ENCODE measurements around the gene MAD1L1. TPM values are rescaled to one million over a fixed set of nuclear protein-coding genes. Genes with fewer than 3 reads are reported as not detected.

Gene MAD1L1
- total RNA-seq, 1 donor from 2014 or later, result 17.9 TPM

- intact Hi-C loops (cut with DNase I), result no loop called here
- ATAC-seq (ENCODE audit: poor library complexity) (no peak), DNase-seq (peak; percentile 48)
These were observed 334.0 kb downstream of the MAD1L1 start for GRCh38 chr7:1898628-1899185.

- no peak for ATAC-seq (ENCODE audit: poor library complexity)
- peak; percentile 35 for DNase-seq
- intact Hi-C loops (cut with DNase I), result no loop called here
These were observed 334.7 kb downstream of the MAD1L1 start for GRCh38 chr7:1897861-1898627.

GRCh38 chr7:1897076-1897860 is 335.5 kb downstream of the MAD1L1 start:
- DNase-seq (no peak), ATAC-seq (ENCODE audit: poor library complexity) (no peak)
- intact Hi-C loops (cut with DNase I), result no loop called here

- peak; percentile 89 for DNase-seq
These were observed 336.9 kb downstream of the MAD1L1 start for GRCh38 chr7:1895664-1896515.

GRCh38 chr7:1894906-1895663 is 337.7 kb downstream of the MAD1L1 start:
- DNase-seq, result no peak
- intact Hi-C loops (cut with DNase I), result no loop called here
- no peak for ATAC-seq (ENCODE audit: poor library complexity)

More at GRCh38 chr7:1895664-1896515, 336.9 kb downstream of the MAD1L1 start:
- ATAC-seq (ENCODE audit: poor library complexity), result peak; percentile 94
- intact Hi-C loops (cut with DNase I), result no loop called here

GRCh38 chr7:1894313-1894900 is 338.3 kb downstream of the MAD1L1 start:
- intact Hi-C loops (cut with DNase I), result no loop called here
- ATAC-seq (ENCODE audit: poor library complexity), result no peak
- no peak for DNase-seq

GRCh38 chr7:1893451-1893850 is 339.3 kb downstream of the MAD1L1 start:
- no peak for DNase-seq
- no peak for ATAC-seq (ENCODE audit: poor library complexity)
- intact Hi-C loops (cut with DNase I), result no loop called here

GRCh38 chr7:1893036-1893435 is 339.7 kb downstream of the MAD1L1 start:
- DNase-seq (no peak), ATAC-seq (ENCODE audit: poor library complexity) (no peak)
- intact Hi-C loops (cut with DNase I), result no loop called here

GRCh38 chr7:1892011-1892965 is 340.5 kb downstream of the MAD1L1 start:
- no peak for ATAC-seq (ENCODE audit: poor library complexity)
- intact Hi-C loops (cut with DNase I), result no loop called here
- no peak for DNase-seq

- intact Hi-C loops (cut with DNase I), result no loop called here
- no peak for DNase-seq
- ATAC-seq (ENCODE audit: poor library complexity), result no peak
These were observed 342.2 kb downstream of the MAD1L1 start for GRCh38 chr7:1890289-1891235.

GRCh38 chr7:1889556-1890181 is 343.1 kb downstream of the MAD1L1 start:
- DNase-seq (no peak), ATAC-seq (ENCODE audit: poor library complexity) (no peak)
- intact Hi-C loops (cut with DNase I), result no loop called here

- ATAC-seq (ENCODE audit: poor library complexity), result no peak
- intact Hi-C loops (cut with DNase I), result no loop called here
- no peak for DNase-seq
These were observed 343.7 kb downstream of the MAD1L1 start for GRCh38 chr7:1889091-1889490.

GRCh38 chr7:1888425-1888824 is 344.3 kb downstream of the MAD1L1 start:
- no peak for ATAC-seq (ENCODE audit: poor library complexity)
- DNase-seq, result no peak
- intact Hi-C loops (cut with DNase I), result no loop called here

- no peak for DNase-seq
- ATAC-seq (ENCODE audit: poor library complexity), result no peak
- intact Hi-C loops (cut with DNase I), result no loop called here
These were observed 345.5 kb downstream of the MAD1L1 start for GRCh38 chr7:1887251-1887650.

GRCh38 chr7:1886361-1887064 is 346.2 kb downstream of the MAD1L1 start:
- intact Hi-C loops (cut with DNase I), result no loop called here
- peak; percentile 88 for ATAC-seq (ENCODE audit: poor library complexity)
- DNase-seq, result peak; percentile 77
